T-helper 1 cell treated with Interleukin-12 subunit alpha and Interleukin-12 subunit beta and Interleukin-4 antibody, amounts not matched to agents 30 ng/mL and 1 ng/mL, for 36 hours (primary cell): Measurements from ENCODE around the gene CXCL11. TPM values are rescaled to one million over a fixed set of nuclear protein-coding genes. Genes with fewer than 3 reads are reported as not detected.

Source experiments
- intact Hi-C: fragments of 100-400 bp; cut with micrococcal nuclease; formaldehyde crosslinking; loops from one replicate; pipeline ENCODE4 v1.15.1; 2024
- total RNA-seq: library from RNA; stranded (reverse); gene quantifications from 2 replicates; pipeline ENCODE4 v1.2.3, GENCODE V29; 2022

CXCL11 gene
- total RNA-seq, 1 donor from 2014 or later = 0.12 TPM

DNA sequence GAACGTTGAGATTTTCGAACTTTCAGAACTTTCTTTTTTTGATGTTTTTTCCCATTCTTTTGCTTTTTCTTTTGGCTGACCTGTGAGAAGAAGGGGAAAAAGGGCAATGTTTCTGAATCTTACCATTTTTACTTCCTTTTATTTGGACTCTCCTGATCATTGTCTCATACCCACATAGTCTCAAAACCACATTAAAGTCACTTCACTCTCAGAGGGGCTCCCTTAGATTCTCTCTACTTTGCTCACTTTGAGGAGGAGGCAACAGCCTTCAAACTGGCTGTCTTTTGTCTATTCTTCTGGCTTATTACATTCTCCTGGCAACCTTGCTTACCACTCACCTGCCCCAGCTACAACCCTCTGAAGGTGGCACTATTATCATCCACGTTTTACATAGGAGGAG lies 32.2 kb downstream of the CXCL11 start:
- intact Hi-C loops = no loop called here

DNA sequence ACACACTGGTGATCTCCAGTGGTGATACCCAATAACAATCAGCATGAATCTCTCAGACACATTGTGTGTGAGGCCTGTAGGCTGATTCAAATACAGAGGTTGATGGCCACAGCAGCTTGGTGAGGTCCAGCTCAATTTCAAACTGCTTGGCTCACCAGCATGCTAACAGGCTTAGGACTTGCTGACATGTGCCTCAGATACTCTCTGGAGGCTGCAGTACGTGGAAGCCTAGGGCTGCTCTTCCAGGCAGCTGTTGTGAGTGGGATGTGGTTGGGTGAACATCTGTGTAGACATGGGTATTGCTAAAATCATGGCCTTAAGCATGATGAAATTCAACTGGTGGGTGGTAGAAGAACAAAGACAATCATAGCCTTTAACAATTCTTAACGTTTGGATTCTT lies 32.8 kb downstream of the CXCL11 start:
- intact Hi-C loops = no loop called here

- intact Hi-C loops = no loop called here
Measured at GRCh38 chr4:76002176-76002575, 33.7 kb downstream of the CXCL11 start.

GRCh38 chr4:76001700-76002099 lies 34.2 kb downstream of the CXCL11 start:
- intact Hi-C loops = no loop called here

DNA sequence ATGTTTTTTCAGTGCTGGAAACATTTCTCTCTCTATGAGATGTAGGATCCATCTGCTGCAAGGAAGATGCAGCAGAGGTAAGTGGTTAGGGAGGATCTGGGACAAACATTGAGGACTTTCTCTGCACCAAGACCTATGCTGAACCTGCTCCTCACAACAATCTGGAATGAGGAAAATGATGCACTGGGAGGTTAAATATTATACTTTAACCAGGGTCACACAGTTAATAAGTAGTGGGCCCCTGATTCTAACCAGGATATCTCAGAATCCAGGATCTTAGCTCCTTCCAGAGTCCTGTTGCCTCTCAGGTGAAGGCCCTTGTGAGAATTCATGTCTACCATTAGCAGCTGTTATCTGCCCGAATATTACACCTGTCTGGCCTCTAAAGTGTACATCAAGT lies 35.6 kb downstream of the CXCL11 start:
- intact Hi-C loops = no loop called here

GRCh38 chr4:75998525-75999147 lies 37.2 kb downstream of the CXCL11 start:
- intact Hi-C loops = loop anchor here (10.0 kb wide), 1 partner anchor 376 kb away; no protein-coding TSS in a partner anchor

DNA sequence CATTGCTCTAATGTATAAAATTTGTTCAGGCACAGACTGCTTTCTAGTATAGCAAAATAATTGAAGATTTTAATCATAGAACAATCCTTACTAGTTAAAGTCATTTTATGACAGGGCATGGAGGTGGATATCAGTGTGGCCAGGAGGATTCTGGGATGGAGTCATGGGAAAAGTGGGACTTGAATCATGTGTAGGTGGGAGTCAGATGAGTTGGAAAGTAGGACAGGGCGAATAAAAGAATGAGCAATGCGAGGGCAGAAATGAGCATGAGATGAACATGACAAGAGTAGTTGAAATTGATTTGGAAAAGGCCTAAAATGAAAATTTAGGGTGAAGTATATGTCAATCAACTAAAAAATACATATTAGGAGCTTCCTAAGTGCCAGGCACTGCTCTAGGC lies 37.9 kb downstream of the CXCL11 start:
- intact Hi-C loops = loop anchor here (10.0 kb wide), 1 partner anchor 377 kb away; no protein-coding TSS in a partner anchor

GRCh38 chr4:75997081-75997480 lies 38.8 kb downstream of the CXCL11 start:
- intact Hi-C loops = loop anchor here (10.0 kb wide), 1 partner anchor 378 kb away; no protein-coding TSS in a partner anchor

DNA sequence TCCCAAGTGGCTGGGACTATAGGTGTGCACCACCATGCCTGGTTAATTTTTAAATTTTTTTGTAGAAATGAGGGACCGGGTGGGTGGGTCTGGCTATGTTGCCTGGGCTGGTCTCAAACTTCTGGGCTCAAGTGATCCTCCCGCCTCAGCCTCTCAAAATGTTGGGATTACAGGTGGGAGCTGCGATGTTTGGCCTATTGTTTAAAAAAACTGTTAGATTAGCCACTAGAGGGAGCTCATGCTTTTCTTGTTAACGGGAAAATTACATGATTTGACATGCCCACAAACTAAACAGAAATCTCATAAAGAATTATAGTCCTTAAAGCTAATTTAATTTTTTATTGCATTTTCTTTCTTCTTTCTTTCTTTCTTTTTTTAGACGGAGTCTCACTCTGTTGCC lies 40.1 kb downstream of the CXCL11 start:
- intact Hi-C loops = loop anchor here (1.0 to 10.0 kb wide), 5 partner anchors 72 to 510 kb away; partner anchors contain the start of gene NUP54

GRCh38 chr4:75992462-75992861 lies 43.4 kb downstream of the CXCL11 start:
- intact Hi-C loops = loop anchor here (5.0 to 10.0 kb wide), 3 partner anchors 320 to 382 kb away; partner anchors contain the start of genes CDKL2 and G3BP2

- intact Hi-C loops = loop anchor here (1.0 to 10.0 kb wide), 13 partner anchors 33 to 1873 kb away; partner anchors contain the start of genes CCNG2, CDKL2, CXCL10 and G3BP2
Measured at GRCh38 chr4:75989846-75990528, 45.9 kb downstream of the CXCL11 start.

- intact Hi-C loops = no loop called here
Measured at GRCh38 chr4:75985116-75985515, 50.8 kb downstream of the CXCL11 start.

Other genes with a start within 250 kb of the CXCL11 start
- gene PPEF2, start 133.6 kb downstream of the CXCL11 start, total RNA-seq = not detected in 2 replicates
- gene NAAA, start 95.1 kb downstream of the CXCL11 start, total RNA-seq = 28.4 and 29.4 TPM in 2 replicates
- gene SDAD1, start 45.1 kb downstream of the CXCL11 start, total RNA-seq = 58.7 and 59.9 TPM in 2 replicates
- gene CXCL9, start 28.6 kb downstream of the CXCL11 start, total RNA-seq = 0.12 and 0.17 TPM in 2 replicates
- 9.8 and 10.5 TPM in 2 replicates for gene CXCL10, start 12.6 kb downstream of the CXCL11 start, total RNA-seq
- gene ART3, start 38.6 kb upstream of the CXCL11 start, total RNA-seq = not detected in 2 replicates
- gene NUP54, start 112.3 kb upstream of the CXCL11 start, total RNA-seq = 57.2 and 62.7 TPM in 2 replicates
- gene SCARB2, start 177.8 kb upstream of the CXCL11 start, total RNA-seq = 9.4 and 11.2 TPM in 2 replicates
- gene FAM47E, start 215.7 kb upstream of the CXCL11 start, total RNA-seq = not detected in 2 replicates